NCI-H69 (cell line): ENCODE measurements around the gene PCK2.
A peak's percentile ranks its signal among the peaks of the same experiment; 100 is the strongest.

Source experiments
- DNase-seq: peaks from one replicate; lab custom pipeline; 2025; lab: John Stamatoyannopoulos, UW

PCK2 gene

GRCh38 chr14:24060984-24061913, 32.9 kb upstream of the PCK2 start:
- no peak for DNase-seq

- DNase-seq = no peak
Measured at GRCh38 chr14:24062216-24062980, 31.7 kb upstream of the PCK2 start.

GRCh38 chr14:24063263-24063836, 30.8 kb upstream of the PCK2 start:
- no peak for DNase-seq

GRCh38 chr14:24064091-24064795, 29.9 kb upstream of the PCK2 start:
- DNase-seq = peak; percentile 14

GRCh38 chr14:24064856-24065255, 29.3 kb upstream of the PCK2 start:
- DNase-seq = no peak

- DNase-seq = no peak
Measured at GRCh38 chr14:24065408-24065807, 28.7 kb upstream of the PCK2 start.

- DNase-seq = no peak
Measured at GRCh38 chr14:24066496-24067132, 27.5 kb upstream of the PCK2 start.

- DNase-seq = no peak
Measured at GRCh38 chr14:24067133-24068082, 26.7 kb upstream of the PCK2 start.

GRCh38 chr14:24068711-24069410, 25.2 kb upstream of the PCK2 start:
- no peak for DNase-seq

- no peak for DNase-seq
Measured at GRCh38 chr14:24069411-24069735, 24.7 kb upstream of the PCK2 start.

- peak; percentile 95 for DNase-seq
Measured at GRCh38 chr14:24070285-24071143, 23.6 kb upstream of the PCK2 start.

- no peak for DNase-seq
Measured at GRCh38 chr14:24071144-24071697, 22.9 kb upstream of the PCK2 start, which contains the start of gene CPNE6. Gene CPNE6, plus strand, starts transcription at chr14:24071562. Its CDS starts 1,375 bp downstream, at chr14:24072937.

GRCh38 chr14:24071836-24072430, 22.2 kb upstream of the PCK2 start:
- DNase-seq = no peak

GRCh38 chr14:24072436-24072835, 21.7 kb upstream of the PCK2 start:
- no peak for DNase-seq

- no peak for DNase-seq
Measured at GRCh38 chr14:24072881-24073877, 20.9 kb upstream of the PCK2 start.

- DNase-seq = peak; percentile 53
Measured at GRCh38 chr14:24074625-24075484, 19.3 kb upstream of the PCK2 start.
